A549 (cell line): ENCODE results near the gene PODN.

ENCODE experiments used
- CTCF ChIP-seq: fragments of >200 bp; sonication (Bioruptor Twin); formaldehyde crosslinking; IDR thresholded peaks from 3 replicates; pipeline ENCODE4 v1.5.1; 2016
- EP300 ChIP-seq, 2 experiments: fragments of >200 bp; sonication (Bioruptor Twin); formaldehyde crosslinking; IDR thresholded peaks; 2 replicates in 1 of 2; 3 replicates in 1 of 2; pipeline ENCODE4 v1.6.1; 2016 to 2017
- KDM1A ChIP-seq: fragments of 200-600 bp; sonication (generic); IDR thresholded peaks from 2 replicates; pipeline ENCODE4 v1.6.1; 2016; ENCODE audit warnings: low read depth, mild to moderate bottlenecking
- MAFK ChIP-seq: fragments of 450-650 bp; IDR thresholded peaks from 2 replicates; pipeline ENCODE4 v1.6.1; 2014; ENCODE audit not compliant: partially characterized antibody
- NFE2L2 ChIP-seq: fragments of 150-350 bp; conservative IDR thresholded peaks from 2 replicates; pipeline ENCODE4 v1.6.1; 2014; ENCODE audit warnings: low read length
- PHF8 ChIP-seq: fragments of 200-600 bp; sonication (generic); IDR thresholded peaks from 2 replicates; pipeline ENCODE4 v1.6.1; 2016; ENCODE audit warnings: low read depth, mild to moderate bottlenecking, antibody characterized with exemption, moderate library complexity, borderline replicate concordance
- POLR2A ChIP-seq: IDR thresholded peaks from 2 replicates; pipeline ENCODE4 v1.6.1; 2012; ENCODE audit warnings: mild to moderate bottlenecking, low read length
- RAD21 ChIP-seq, 2 experiments: fragments of >200 bp in 1 of 2; sonication (Bioruptor Twin) in 1 of 2; formaldehyde crosslinking in 1 of 2; IDR thresholded peaks in 1 of 2; conservative IDR thresholded peaks in 1 of 2; 2 replicates in 1 of 2; 3 replicates in 1 of 2; pipeline ENCODE4 v1.6.1; 2012 to 2018; ENCODE audit warnings: inconsistent platforms in 1 of 2
- RCOR1 ChIP-seq: fragments of 150-350 bp; IDR thresholded peaks from 2 replicates; pipeline ENCODE4 v1.6.1; 2014; ENCODE audit warnings: antibody characterized with exemption, low read length, low read depth

- TF ChIP-seq CTCF (no peak), NFE2L2 (no peak), RAD21 (conservative IDR thresholded peaks at IDR 0.05 in 1 of 2, IDR thresholded peaks at IDR 0.05 in 1 of 2) (no peak), KDM1A (no peak), MAFK (no peak), PHF8 (no peak), EP300 (IDR thresholded peaks at IDR 0.05) (no peak), POLR2A (no peak), RCOR1 (no peak)
Observed at GRCh38 chr1:53081384-53082066, 19.5 kb downstream of the PODN start.
